DOHH2 (cell line): ENCODE data around the gene KHDRBS2.

ENCODE experiments used
- H3F3A ChIP-seq: fragments of 200-600 bp; sonication (generic), shearing (Covaris generic); 2 replicates; pipeline ENCODE4 v1.6.0; 2016; ENCODE audit warnings: antibody characterized with exemption, mild to moderate bottlenecking; ENCODE audit not compliant: control insufficient read depth, insufficient read depth
- H3K27ac ChIP-seq: fragments of 200-600 bp; sonication (generic); 2 replicates; pipeline ENCODE4 v1.5.1; 2014; ENCODE audit warnings: low read depth, mild to moderate bottlenecking, low read length, moderate library complexity
- H3K27me3 ChIP-seq: fragments of 200-600 bp; sonication (generic); 2 replicates; pipeline ENCODE4 v1.6.1; 2014; ENCODE audit warnings: mild to moderate bottlenecking, low read length, mixed read lengths; ENCODE audit not compliant: control insufficient read depth
- H3K36me3 ChIP-seq: fragments of 200-600 bp; sonication (generic); 2 replicates; pipeline ENCODE4 v1.6.1; 2014; ENCODE audit warnings: mild to moderate bottlenecking, low read length, moderate library complexity, mixed read lengths; ENCODE audit not compliant: control insufficient read depth
- H3K4me1 ChIP-seq: fragments of 200-600 bp; sonication (generic); 2 replicates; pipeline ENCODE4 v1.6.1; 2014; ENCODE audit warnings: mild to moderate bottlenecking, low read length, mixed read lengths; ENCODE audit not compliant: control insufficient read depth
- H3K4me2 ChIP-seq: fragments of 200-600 bp; sonication (generic); 2 replicates; pipeline ENCODE4 v1.6.0; 2014; ENCODE audit warnings: mild to moderate bottlenecking, low read length, moderate library complexity
- H3K4me3 ChIP-seq: fragments of 200-600 bp; sonication (generic); 2 replicates; pipeline ENCODE4 v1.5.1; 2014; ENCODE audit warnings: mild to moderate bottlenecking, low read length, mixed read lengths
- H3K79me2 ChIP-seq: fragments of 200-600 bp; sonication (generic); 2 replicates; pipeline ENCODE4 v1.6.1; 2014; ENCODE audit warnings: mild to moderate bottlenecking, low read length, mixed read lengths; ENCODE audit not compliant: control insufficient read depth
- H3K9me2 ChIP-seq: fragments of 200-600 bp; sonication (generic); replicated peaks from 2 replicates; pipeline ENCODE4 v1.6.1; 2014; ENCODE audit warnings: mild to moderate bottlenecking, low read length, mixed read lengths; ENCODE audit not compliant: control insufficient read depth
- H3K9me3 ChIP-seq: fragments of 200-600 bp; sonication (generic); 2 replicates; pipeline ENCODE4 v1.6.1; 2014; ENCODE audit warnings: antibody characterized with exemption, low read length, mixed read lengths; ENCODE audit not compliant: control insufficient read depth, insufficient read depth
- H4K20me1 ChIP-seq: fragments of 200-600 bp; sonication (generic); 2 replicates; pipeline ENCODE4 v1.6.0; 2014; ENCODE audit warnings: low read depth, mild to moderate bottlenecking, antibody characterized with exemption, low read length, moderate library complexity; ENCODE audit not compliant: control insufficient read depth, insufficient read depth
- CTCF ChIP-seq: fragments of 200-600 bp; sonication (generic); IDR thresholded peaks from one replicate; pipeline ENCODE4 v1.5.1; 2014; ENCODE audit warnings: antibody characterized with exemption, mild to moderate bottlenecking, low read depth, low read length; ENCODE audit not compliant: poor library complexity, severe bottlenecking
- EZH2phosphoT487 ChIP-seq: fragments of 200-600 bp; sonication (generic); IDR thresholded peaks from 2 replicates; pipeline ENCODE4 v1.6.1; 2017; ENCODE audit warnings: borderline replicate concordance, mild to moderate bottlenecking, antibody characterized with exemption, low read length, moderate library complexity, mixed read lengths

The KHDRBS2 gene

GRCh38 chr6:62288974-62289373 lies 2.9 kb upstream of the KHDRBS2 start:
- H3K9me2 ChIP-seq: no peaks in the 10 kb centered on the region
- H3F3A ChIP-seq: no peaks in the 10 kb centered on the region
- no peak overlapping the region for H3K4me3 ChIP-seq
- H3K36me3 ChIP-seq: no peaks in the 10 kb centered on the region
- no peaks in the 10 kb centered on the region for H3K79me2 ChIP-seq
- no peak overlapping the region for H3K27ac ChIP-seq
- H3K4me1 ChIP-seq: peaks cover 7% of the 10 kb centered on the region
- H3K4me2 ChIP-seq: no peak overlapping the region
- no peaks in the 10 kb centered on the region for H4K20me1 ChIP-seq
- TF ChIP-seq CTCF: no peak
- no peak for TF ChIP-seq EZH2phosphoT487
- H3K9me3 ChIP-seq: no peaks in the 10 kb centered on the region
- H3K27me3 ChIP-seq: no peaks in the 10 kb centered on the region

GRCh38 chr6:62288562-62288961 lies 2.5 kb upstream of the KHDRBS2 start:
- no peaks in the 10 kb centered on the region for H3K79me2 ChIP-seq
- TF ChIP-seq CTCF: no peak
- TF ChIP-seq EZH2phosphoT487: no peak
- no peak overlapping the region for H3K4me3 ChIP-seq
- no peaks in the 10 kb centered on the region for H3F3A ChIP-seq
- H3K9me3 ChIP-seq: no peaks in the 10 kb centered on the region
- H3K36me3 ChIP-seq: no peaks in the 10 kb centered on the region
- H3K4me2 ChIP-seq: no peak overlapping the region
- H4K20me1 ChIP-seq: no peaks in the 10 kb centered on the region
- peaks cover 7% of the 10 kb centered on the region for H3K4me1 ChIP-seq
- no peaks in the 10 kb centered on the region for H3K27me3 ChIP-seq
- no peak overlapping the region for H3K27ac ChIP-seq
- H3K9me2 ChIP-seq: no peaks in the 10 kb centered on the region

GRCh38 chr6:62286470-62286843 lies 432 bp upstream of the KHDRBS2 start:
- Histone ChIP-seq H3K9me3 (no peaks in the 10 kb centered on the region), H3K27ac (no peak overlapping the region), H3K36me3 (no peaks in the 10 kb centered on the region), H3K4me2 (peak overlapping the region; percentile 51), H3K4me3 (peak overlapping the region; percentile 56), H3K9me2 (no peaks in the 10 kb centered on the region), H3K4me1 (peaks cover 7% of the 10 kb centered on the region), H4K20me1 (no peaks in the 10 kb centered on the region), H3K79me2 (no peaks in the 10 kb centered on the region), H3K27me3 (no peaks in the 10 kb centered on the region), H3F3A (no peaks in the 10 kb centered on the region)
- TF ChIP-seq EZH2phosphoT487 (no peak), CTCF (no peak)

- H3K79me2 ChIP-seq: no peaks in the 10 kb centered on the region
- peaks cover 7% of the 10 kb centered on the region for H3K4me1 ChIP-seq
- TF ChIP-seq EZH2phosphoT487 (no peak), CTCF (no peak)
- H4K20me1 ChIP-seq: no peaks in the 10 kb centered on the region
- no peaks in the 10 kb centered on the region for H3K9me3 ChIP-seq
- H3K9me2 ChIP-seq: no peaks in the 10 kb centered on the region
- peak overlapping the region; percentile 51 for H3K4me2 ChIP-seq
- no peaks in the 10 kb centered on the region for H3K36me3 ChIP-seq
- H3K4me3 ChIP-seq: peak overlapping the region; percentile 56
- H3F3A ChIP-seq: no peaks in the 10 kb centered on the region
- H3K27me3 ChIP-seq: no peaks in the 10 kb centered on the region
- H3K27ac ChIP-seq: no peak overlapping the region
Measured at GRCh38 chr6:62284725-62285124, 1.3 kb downstream of the KHDRBS2 start.
